ENCODE results near the gene ENTPD8.

GRCh38 chr9:137463931-137464290 lies 22.8 kb upstream of the ENTPD8 start:
- TF ChIP-seq CTCF (IDR thresholded peaks at IDR 0.05; ENCODE audit: insufficient read depth, low read length) (no peak), POLR2AphosphoS5 (IDR thresholded peaks at IDR 0.05; ENCODE audit: low read depth) (no peak), REST (IDR thresholded peaks at IDR 0.05; ENCODE audit: insufficient replicate concordance, low read depth) (no peak), GABPA (IDR thresholded peaks at IDR 0.05; ENCODE audit: low read depth) (no peak)
